K562 (cell line): Measurements from ENCODE around the gene GNAI3. TPM values are rescaled to one million over a fixed set of nuclear protein-coding genes. Genes with fewer than 3 reads are reported as not detected.

Experiments used
- ATAC-seq: fragments of 200-7000 bp; cut with Tn5 transposase; 3 replicates; pipeline ENCODE4 v1.9.1; 2020; ENCODE audit warnings: moderate library complexity
- BruUV-seq: library from RNA; stranded (reverse); fragments of 400-500 nt; replicated peaks from 2 replicates; lab custom pipeline; 2021; lab: Mats Ljungman, UMichigan
- CTCF ChIA-PET: fragments of 300-600 bp; formaldehyde crosslinking; extraction: SDS; loops from one replicate; lab custom pipeline; 2021; ENCODE audit warnings: low intra/inter-chr PET ratio; lab: Yijun Ruan, JAX
- POLR2A ChIA-PET: fragments of 300-600, 350-650 bp; sonication (Branson Sonifier 250); formaldehyde crosslinking; extraction: SDS; loops from one replicate; lab custom pipeline; 2021; ENCODE audit warnings: antibody characterized with exemption, inconsistent platforms; lab: Yijun Ruan, JAX
- DNase-seq, 4 experiments: peaks; one replicate each; pipeline versions ENCODE4 v3.0.0 to v3.0.0-alpha.2; 2011 to 2018; ENCODE audit warnings: low spot score in 3 of 4, mixed read lengths in 3 of 4; ENCODE audit errors: extremely low read depth in 1 of 4
- FAIRE-seq: peaks from 2 replicates; lab custom pipeline; 2011; peaks lifted over from hg19 to GRCh38; lab: Jason Lieb, UNC
- H2AFZ ChIP-seq: 2 replicates; pipeline ENCODE4 v1.6.0; 2011; ENCODE audit warnings: low read depth, low read length, control low read depth, inconsistent platforms
- H3K27ac ChIP-seq: fragments of 200-600 bp; 3 replicates; pipeline ENCODE4 v1.8.0; 2011; ENCODE audit warnings: low read depth, mild to moderate bottlenecking, control low read depth, inconsistent platforms, low read length, moderate library complexity, mixed read lengths; ENCODE audit errors: extremely low read depth
- H3K27me3 ChIP-seq, 2 experiments: fragments of 300-600 bp in 1 of 2; 2 replicates in 1 of 2; 3 replicates in 1 of 2; pipeline versions ENCODE4 v1.6.0 to v1.8.0; 2011; ENCODE audit warnings: inconsistent platforms in 2 of 2, low read length in 2 of 2, mild to moderate bottlenecking in 1 of 2, mixed read lengths in 1 of 2, moderate library complexity in 1 of 2; ENCODE audit not compliant: control insufficient read depth in 2 of 2, insufficient read depth in 2 of 2
- H3K36me3 ChIP-seq: fragments of 300-600 bp; 3 replicates; pipeline ENCODE4 v1.8.0; 2011; ENCODE audit warnings: mild to moderate bottlenecking, low read length, inconsistent platforms; ENCODE audit not compliant: control insufficient read depth, insufficient read depth
- H3K4me1 ChIP-seq, 2 experiments: fragments of 200-600 bp in 1 of 2; replicated peaks in 1 of 2; 2 replicates in 1 of 2; 3 replicates in 1 of 2; pipeline versions ENCODE4 v1.5.1 to v1.8.0; 2011; ENCODE audit warnings: inconsistent platforms in 2 of 2, low read length in 2 of 2, mild to moderate bottlenecking in 1 of 2, mixed read lengths in 1 of 2, moderate library complexity in 1 of 2; ENCODE audit not compliant: control insufficient read depth in 2 of 2, insufficient read depth in 2 of 2
- H3K4me2 ChIP-seq: 2 replicates; pipeline ENCODE4 v1.6.1; 2011; ENCODE audit warnings: low read length, control low read depth, inconsistent platforms, mixed read lengths; ENCODE audit not compliant: insufficient read depth
- H3K4me3 ChIP-seq: fragments of 200-600 bp; sonication (generic), shearing (Covaris generic); 2 replicates; pipeline ENCODE4 v1.5.1; 2016; ENCODE audit warnings: control low read depth, inconsistent platforms
- H3K79me2 ChIP-seq: fragments of 200-600 bp; 3 replicates; pipeline ENCODE4 v1.8.0; 2011; ENCODE audit warnings: low read length, inconsistent platforms; ENCODE audit not compliant: control insufficient read depth, insufficient read depth
- H3K9ac ChIP-seq, 2 experiments: 2 replicates each; pipeline versions ENCODE4 v1.6.0 to v1.6.1; 2011; ENCODE audit warnings: low read depth in 2 of 2, low read length in 2 of 2, control low read depth in 1 of 2, inconsistent platforms in 1 of 2, mild to moderate bottlenecking in 1 of 2, mixed read lengths in 1 of 2; ENCODE audit not compliant: insufficient read depth in 1 of 2
- H3K9me1 ChIP-seq: one replicate; pipeline ENCODE4 v1.6.0; 2011; ENCODE audit warnings: inconsistent platforms, mild to moderate bottlenecking, low read length, moderate library complexity; ENCODE audit not compliant: control insufficient read depth, insufficient read depth
- H3K9me3 ChIP-seq: replicated peaks from 2 replicates; pipeline ENCODE4 v1.5.1; 2011; ENCODE audit warnings: low read depth, low read length, inconsistent platforms; ENCODE audit not compliant: control insufficient read depth, insufficient read depth
- H4K20me1 ChIP-seq: replicated peaks from 2 replicates; pipeline ENCODE4 v1.6.1; 2011; ENCODE audit warnings: low read length, inconsistent platforms, mixed read lengths; ENCODE audit not compliant: control insufficient read depth, insufficient read depth
- EWSR1 ChIP-seq: fragments of 450-650 bp; IDR thresholded peaks from 2 replicates; pipeline ENCODE4 v1.6.1; 2018; ENCODE audit warnings: borderline replicate concordance, mild to moderate bottlenecking, low read depth, moderate library complexity; ENCODE audit not compliant: partially characterized antibody
- MAFK ChIP-seq: IDR thresholded peaks from 2 replicates; pipeline ENCODE4 v1.6.1; 2011; ENCODE audit warnings: low read length, improper control_type of control experiment
- NCOA4 ChIP-seq: fragments of 450-650 bp; IDR thresholded peaks from 2 replicates; pipeline ENCODE4 v1.6.1; 2018; ENCODE audit warnings: mild to moderate bottlenecking; ENCODE audit not compliant: partially characterized antibody
- PHTF2 ChIP-seq: fragments of 250-450 bp; sonication (Bioruptor Pico); IDR thresholded peaks from 2 replicates; pipeline ENCODE4 v1.5.0; 2021; ENCODE audit warnings: mild to moderate bottlenecking
- RAD21 ChIP-seq, 2 experiments: fragments of 250-450 bp in 1 of 2; fragments of 450-650 bp in 1 of 2; sonication (Bioruptor Pico) in 1 of 2; formaldehyde crosslinking in 1 of 2; IDR thresholded peaks in 1 of 2; conservative IDR thresholded peaks in 1 of 2; 2 replicates each; pipeline versions ENCODE4 v1.4.0 to v1.8.0; 2020 to 2022; ENCODE audit warnings: mild to moderate bottlenecking in 2 of 2, moderate library complexity in 1 of 2
- WGBS: fragments of 100-300 bp; shearing (Covaris generic); methylation state at CpG from one replicate; pipeline ENCODE4 v1.1.6; 2016; ENCODE audit warnings: low coverage, mixed read lengths; ENCODE audit not compliant: insufficient coverage; ENCODE audit errors: missing lambda C conversion rate; 5-methylcytosine and 5-hydroxymethylcytosine counted together
- in situ Hi-C: fragments of 300-500 bp; cut with MboI; formaldehyde crosslinking; loops from 4 replicates; pipeline ENCODE4 v1.15.0; 2018; ENCODE audit warnings: inconsistent platforms, mixed read lengths
- intact Hi-C: fragments of 100-400 bp; cut with micrococcal nuclease; formaldehyde crosslinking; loops from 2 replicates; pipeline ENCODE4 v1.14.2; 2022
- polyA plus RNA-seq, 8 experiments: library from polyadenylated mRNA; depleted of rRNA in 4 of 8; stranded (reverse) in 5 of 8; unstranded in 3 of 8; fragments of >200 nt; fragmentation: Nextera tagmentation in 2 of 8; fragmentation: Illumina TruSeq in 1 of 8; extraction: Ambion mirVana in 2 of 8; extraction: Trizol in 1 of 8; gene quantifications; 2 replicates each; pipeline versions ENCODE4 v1.2.1 to v1.2.3, GENCODE V29; 2011 to 2014; ENCODE audit warnings: inconsistent platforms in 1 of 8, missing spikeins in 1 of 8
- total RNA-seq, 7 experiments: library from RNA; depleted of rRNA in 6 of 7; stranded (reverse); fragments of >200 nt in 6 of 7; fragmentation: Illumina TruSeq in 2 of 7; extraction: Trizol in 2 of 7; gene quantifications; 2 replicates each; pipeline versions ENCODE4 v1.2.1 to v1.2.3, GENCODE V29; 2011 to 2021; ENCODE audit warnings: low replicate concordance in 1 of 7
- TF ChIP-seq, protein P1 (sequence below): fragments of 450-650 bp; conservative IDR thresholded peaks from 2 replicates; pipeline ENCODE4 v1.6.1; 2016; ENCODE audit warnings: missing genetic modification characterization, low read depth, mild to moderate bottlenecking, control low read depth, missing compliant biosample characterization
- TF ChIP-seq, protein P2 (sequence below): sonication (generic); formaldehyde crosslinking; IDR thresholded peaks from 2 replicates; pipeline ENCODE4 v1.8.0; 2022; ENCODE audit warnings: missing genetic modification reagents, mild to moderate bottlenecking, moderate library complexity, borderline replicate concordance
- TF ChIP-seq, protein P3 (sequence below): fragments of 250-450 bp; sonication (Bioruptor Pico); IDR thresholded peaks from 2 replicates; pipeline ENCODE4 v1.5.0; 2021
- TF ChIP-seq, protein P4 (sequence below), 2 experiments: fragments of 450-650 bp; IDR thresholded peaks; 2 replicates each; pipeline ENCODE4 v1.6.1; 2016; ENCODE audit warnings: mild to moderate bottlenecking in 2 of 2, borderline replicate concordance in 1 of 2, low read depth in 1 of 2, moderate library complexity in 1 of 2

Gene GNAI3
- total and polyA plus RNA-seq, 9 of the 15 experiments (the other 6 are each of a cell fraction or from before 2014, with no cell fraction given): 6.3 to 13.2 (median 8.9) TPM

DNA sequence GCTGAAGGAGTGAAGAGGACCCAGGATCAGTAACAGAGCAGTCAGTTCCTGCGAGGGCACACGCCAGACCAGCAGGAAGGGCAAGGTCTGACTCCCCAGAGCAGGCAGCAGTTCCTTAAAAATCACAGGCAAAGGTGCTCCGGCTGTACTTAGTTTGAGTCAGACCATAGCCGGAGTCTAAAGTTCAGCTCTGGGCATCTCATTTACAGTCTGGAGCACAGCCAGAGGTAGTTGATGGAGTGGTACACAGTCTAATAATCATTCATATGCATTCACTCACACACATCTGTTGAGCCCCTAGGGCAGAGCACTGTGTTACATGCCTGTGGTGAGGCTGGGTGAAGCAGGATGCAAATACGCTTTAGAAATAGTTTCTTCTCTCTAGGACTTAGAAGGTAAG, 31.5 kb upstream of the GNAI3 start:
- H3K27me3 ChIP-seq: peaks cover 18 to 21% of the 10 kb centered on the region in 2 experiments
- no TSS peak for BruUV-seq
- ChIA-PET CTCF (no interaction called here), POLR2A (interaction anchor here (1.2 to 1.6 kb wide), 2 partner anchors 12 to 20 kb away, joined by 4 to 5 read pairs; no protein-coding TSS in a partner anchor)
- H3K79me2 ChIP-seq: no peaks in the 10 kb centered on the region
- 35% methylated on average over 5 of the region's 5 CpGs for WGBS
- H3K4me1 ChIP-seq: no peaks in the 10 kb centered on the region; a peak in 1 of 5 replicates
- in situ Hi-C loops (no loop called here), intact Hi-C loops (no loop called here)
- no peaks in the 10 kb centered on the region for H3K36me3 ChIP-seq
- FAIRE-seq (no peak), ATAC-seq (no peak), DNase-seq (no peak)
- H3K9ac ChIP-seq: no peak overlapping the region
- no peak overlapping the region for H3K4me3 ChIP-seq
- no peaks in the 10 kb centered on the region for H3K9me1 ChIP-seq
- H3K4me2 ChIP-seq: no peak overlapping the region
- no peak overlapping the region for H2AFZ ChIP-seq
- no peak overlapping the region for H3K27ac ChIP-seq
- H3K9me3 ChIP-seq: no peaks in the 10 kb centered on the region
- H4K20me1 ChIP-seq: no peaks in the 10 kb centered on the region
- TF ChIP-seq MAFK (no peak), NCOA4 (no peak), RAD21 (CRISPR knock-in tag; conservative IDR thresholded peaks at IDR 0.05 in 1 of 2, IDR thresholded peaks at IDR 0.05 in 1 of 2) (no peak), EWSR1 (no peak), PHTF2 (CRISPR knock-in tag) (no peak)
- TF ChIP-seq, protein P1, sequence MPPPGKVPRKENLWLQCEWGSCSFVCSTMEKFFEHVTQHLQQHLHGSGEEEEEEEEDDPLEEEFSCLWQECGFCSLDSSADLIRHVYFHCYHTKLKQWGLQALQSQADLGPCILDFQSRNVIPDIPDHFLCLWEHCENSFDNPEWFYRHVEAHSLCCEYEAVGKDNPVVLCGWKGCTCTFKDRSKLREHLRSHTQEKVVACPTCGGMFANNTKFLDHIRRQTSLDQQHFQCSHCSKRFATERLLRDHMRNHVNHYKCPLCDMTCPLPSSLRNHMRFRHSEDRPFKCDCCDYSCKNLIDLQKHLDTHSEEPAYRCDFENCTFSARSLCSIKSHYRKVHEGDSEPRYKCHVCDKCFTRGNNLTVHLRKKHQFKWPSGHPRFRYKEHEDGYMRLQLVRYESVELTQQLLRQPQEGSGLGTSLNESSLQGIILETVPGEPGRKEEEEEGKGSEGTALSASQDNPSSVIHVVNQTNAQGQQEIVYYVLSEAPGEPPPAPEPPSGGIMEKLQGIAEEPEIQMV (tag): no peak
- TF ChIP-seq, protein P2, sequence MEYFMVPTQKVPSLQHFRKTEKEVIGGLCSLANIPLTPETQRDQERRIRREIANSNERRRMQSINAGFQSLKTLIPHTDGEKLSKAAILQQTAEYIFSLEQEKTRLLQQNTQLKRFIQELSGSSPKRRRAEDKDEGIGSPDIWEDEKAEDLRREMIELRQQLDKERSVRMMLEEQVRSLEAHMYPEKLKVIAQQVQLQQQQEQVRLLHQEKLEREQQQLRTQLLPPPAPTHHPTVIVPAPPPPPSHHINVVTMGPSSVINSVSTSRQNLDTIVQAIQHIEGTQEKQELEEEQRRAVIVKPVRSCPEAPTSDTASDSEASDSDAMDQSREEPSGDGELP (CRISPR knock-in tag): no peak
- TF ChIP-seq, protein P3, sequence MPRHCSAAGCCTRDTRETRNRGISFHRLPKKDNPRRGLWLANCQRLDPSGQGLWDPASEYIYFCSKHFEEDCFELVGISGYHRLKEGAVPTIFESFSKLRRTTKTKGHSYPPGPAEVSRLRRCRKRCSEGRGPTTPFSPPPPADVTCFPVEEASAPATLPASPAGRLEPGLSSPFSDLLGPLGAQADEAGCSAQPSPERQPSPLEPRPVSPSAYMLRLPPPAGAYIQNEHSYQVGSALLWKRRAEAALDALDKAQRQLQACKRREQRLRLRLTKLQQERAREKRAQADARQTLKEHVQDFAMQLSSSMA (CRISPR knock-in tag): no peak
- TF ChIP-seq, protein P4, sequence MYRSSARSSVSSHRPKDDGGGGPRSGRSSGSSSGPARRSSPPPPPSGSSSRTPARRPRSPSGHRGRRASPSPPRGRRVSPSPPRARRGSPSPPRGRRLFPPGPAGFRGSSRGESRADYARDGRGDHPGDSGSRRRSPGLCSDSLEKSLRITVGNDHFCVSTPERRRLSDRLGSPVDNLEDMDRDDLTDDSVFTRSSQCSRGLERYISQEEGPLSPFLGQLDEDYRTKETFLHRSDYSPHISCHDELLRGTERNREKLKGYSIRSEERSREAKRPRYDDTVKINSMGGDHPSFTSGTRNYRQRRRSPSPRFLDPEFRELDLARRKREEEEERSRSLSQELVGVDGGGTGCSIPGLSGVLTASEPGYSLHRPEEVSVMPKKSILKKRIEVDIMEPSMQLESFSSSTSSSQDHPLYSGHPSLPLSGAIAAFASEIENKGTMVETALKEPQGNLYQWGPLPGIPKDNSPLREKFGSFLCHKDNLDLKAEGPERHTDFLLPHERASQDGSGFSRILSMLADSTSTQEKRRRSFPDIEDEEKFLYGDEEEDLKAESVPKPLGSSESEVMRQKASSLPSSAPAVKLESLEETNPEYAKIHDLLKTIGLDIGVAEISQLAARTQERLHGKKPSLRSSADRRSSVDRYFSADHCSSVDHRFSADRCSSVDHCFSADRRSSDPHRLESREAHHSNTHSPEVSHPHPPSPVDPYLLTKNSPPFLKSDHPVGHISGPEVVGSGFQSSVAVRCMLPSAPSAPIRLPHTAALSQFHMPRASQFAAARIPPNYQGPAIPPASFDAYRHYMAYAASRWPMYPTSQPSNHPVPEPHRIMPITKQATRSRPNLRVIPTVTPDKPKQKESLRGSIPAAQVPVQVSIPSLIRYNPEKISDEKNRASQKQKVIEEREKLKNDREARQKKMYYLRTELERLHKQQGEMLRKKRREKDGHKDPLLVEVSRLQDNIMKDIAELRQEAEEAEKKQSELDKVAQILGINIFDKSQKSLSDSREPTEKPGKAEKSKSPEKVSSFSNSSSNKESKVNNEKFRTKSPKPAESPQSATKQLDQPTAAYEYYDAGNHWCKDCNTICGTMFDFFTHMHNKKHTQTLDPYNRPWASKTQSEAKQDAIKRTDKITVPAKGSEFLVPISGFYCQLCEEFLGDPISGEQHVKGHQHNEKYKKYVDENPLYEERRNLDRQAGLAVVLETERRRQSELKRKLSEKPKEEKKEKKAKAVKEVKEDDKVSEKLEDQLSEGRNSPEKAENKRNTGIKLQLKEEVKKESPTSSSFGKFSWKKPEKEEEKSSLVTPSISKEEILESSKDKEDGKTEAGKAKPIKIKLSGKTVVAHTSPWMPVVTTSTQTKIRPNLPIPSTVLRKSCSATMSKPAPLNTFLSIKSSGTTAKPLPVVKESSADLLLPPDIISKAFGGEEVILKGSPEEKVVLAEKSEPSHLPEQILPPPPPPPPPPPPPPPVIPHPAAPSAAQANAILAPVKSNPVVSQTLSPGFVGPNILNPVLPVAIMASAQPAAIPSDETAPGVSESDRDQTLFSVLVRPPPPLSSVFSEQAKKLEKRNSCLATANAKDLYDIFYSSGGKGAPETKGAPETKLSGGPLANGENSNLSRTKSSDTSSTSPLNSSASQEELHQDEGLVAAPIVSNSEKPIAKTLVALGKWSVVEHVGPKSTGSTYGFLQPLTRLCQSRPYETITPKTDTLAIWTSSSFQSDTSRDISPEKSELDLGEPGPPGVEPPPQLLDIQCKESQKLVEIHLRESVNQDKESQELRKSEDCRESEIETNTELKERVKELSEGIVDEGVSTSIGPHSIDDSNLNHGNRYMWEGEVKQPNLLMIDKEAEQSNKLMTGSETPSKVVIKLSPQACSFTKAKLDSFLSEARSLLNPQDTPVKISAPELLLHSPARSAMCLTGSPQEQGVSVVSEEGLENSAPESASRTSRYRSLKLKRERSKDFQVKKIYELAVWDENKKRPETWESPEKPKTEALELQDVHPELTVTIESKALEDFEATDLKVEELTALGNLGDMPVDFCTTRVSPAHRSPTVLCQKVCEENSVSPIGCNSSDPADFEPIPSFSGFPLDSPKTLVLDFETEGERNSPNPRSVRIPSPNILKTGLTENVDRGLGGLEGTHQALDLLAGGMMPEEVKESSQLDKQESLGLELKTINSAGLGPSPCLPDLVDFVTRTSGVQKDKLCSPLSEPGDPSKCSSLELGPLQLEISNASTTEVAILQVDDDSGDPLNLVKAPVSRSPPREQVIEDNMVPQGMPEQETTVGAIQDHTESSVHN (IDR thresholded peaks at IDR 0.05; ENCODE audit: borderline replicate concordance in 1 of 2, low read depth in 1 of 2): no peak
